Fibroblast of peridontal ligament (primary cell): ENCODE results near the gene CYP26C1.

Source experiments
- DNase-seq: peaks from one replicate; pipeline ENCODE4 v3.0.0-alpha.2; 2010; ENCODE audit errors: extremely low read depth

CYP26C1 gene, protein sequence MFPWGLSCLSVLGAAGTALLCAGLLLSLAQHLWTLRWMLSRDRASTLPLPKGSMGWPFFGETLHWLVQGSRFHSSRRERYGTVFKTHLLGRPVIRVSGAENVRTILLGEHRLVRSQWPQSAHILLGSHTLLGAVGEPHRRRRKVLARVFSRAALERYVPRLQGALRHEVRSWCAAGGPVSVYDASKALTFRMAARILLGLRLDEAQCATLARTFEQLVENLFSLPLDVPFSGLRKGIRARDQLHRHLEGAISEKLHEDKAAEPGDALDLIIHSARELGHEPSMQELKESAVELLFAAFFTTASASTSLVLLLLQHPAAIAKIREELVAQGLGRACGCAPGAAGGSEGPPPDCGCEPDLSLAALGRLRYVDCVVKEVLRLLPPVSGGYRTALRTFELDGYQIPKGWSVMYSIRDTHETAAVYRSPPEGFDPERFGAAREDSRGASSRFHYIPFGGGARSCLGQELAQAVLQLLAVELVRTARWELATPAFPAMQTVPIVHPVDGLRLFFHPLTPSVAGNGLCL

DNA sequence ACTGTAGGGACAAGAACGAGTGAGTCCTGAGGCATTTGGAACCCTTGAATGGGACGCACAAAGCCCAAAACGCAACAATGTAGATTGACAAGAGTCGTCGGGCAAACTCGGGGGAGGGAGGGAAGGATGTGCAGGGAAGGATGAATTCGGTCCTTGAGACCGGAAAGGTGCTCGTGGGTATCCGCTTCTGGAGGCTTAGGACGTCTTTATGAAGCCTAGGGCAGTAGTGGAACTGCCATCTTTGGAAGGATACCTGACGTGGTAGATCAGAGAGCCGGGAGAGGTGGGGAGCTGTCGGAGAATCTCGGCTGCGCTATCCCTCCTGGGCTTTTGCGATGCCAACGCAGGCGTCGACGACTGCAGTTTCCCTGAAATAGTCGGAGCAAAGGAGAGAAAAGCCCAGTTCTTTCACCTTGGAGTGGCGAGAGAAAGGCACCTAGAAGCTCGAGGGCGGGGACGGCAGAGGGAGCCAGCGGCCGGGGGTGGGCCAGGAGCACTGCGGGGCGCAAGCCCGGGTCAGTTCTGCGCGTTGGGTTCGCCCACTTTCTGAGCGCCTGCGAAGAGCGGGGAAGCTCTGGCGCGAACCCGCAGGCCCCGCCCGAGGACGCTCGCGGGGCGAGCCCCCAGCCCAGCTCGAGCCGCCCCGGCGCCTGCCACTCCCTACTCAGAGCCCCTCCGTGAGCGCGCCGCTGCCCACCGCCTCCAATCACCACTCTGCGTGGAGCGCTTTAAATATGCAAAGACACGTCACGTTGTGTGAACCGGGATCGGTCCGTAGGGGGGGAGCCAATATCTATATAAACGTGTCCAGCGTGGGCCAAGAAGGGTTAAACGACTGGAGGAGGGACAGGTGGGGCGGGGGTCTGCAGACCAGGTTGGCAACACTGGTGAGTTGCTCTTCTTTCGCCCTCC lies at the start of gene CYP26C1:
Gene CYP26C1 (plus strand): TSS at position 824 of the 912 bp plus-strand sequence. CDS start 466 bp downstream, outside the sequence.
- no peak for DNase-seq

DNA sequence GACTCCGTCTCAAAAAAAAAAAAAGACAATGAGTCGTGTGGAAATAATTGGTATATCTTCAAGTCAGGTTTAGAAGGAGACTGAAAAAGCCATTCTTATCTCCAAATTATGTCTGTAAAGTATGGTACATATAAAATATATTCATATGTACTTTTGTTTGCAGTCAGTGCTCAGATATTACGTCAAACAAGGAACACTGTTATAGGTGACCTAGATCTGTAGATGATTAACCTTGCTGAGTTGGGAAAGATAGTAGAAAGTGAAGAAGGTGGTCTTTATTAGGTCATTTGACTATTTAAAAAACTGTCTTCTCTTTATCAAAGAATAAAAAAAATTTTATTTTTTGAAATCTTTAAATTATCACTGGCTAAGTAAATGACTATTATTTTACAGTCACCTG lies 44.9 kb upstream of the CYP26C1 start:
- no peak for DNase-seq

DNA sequence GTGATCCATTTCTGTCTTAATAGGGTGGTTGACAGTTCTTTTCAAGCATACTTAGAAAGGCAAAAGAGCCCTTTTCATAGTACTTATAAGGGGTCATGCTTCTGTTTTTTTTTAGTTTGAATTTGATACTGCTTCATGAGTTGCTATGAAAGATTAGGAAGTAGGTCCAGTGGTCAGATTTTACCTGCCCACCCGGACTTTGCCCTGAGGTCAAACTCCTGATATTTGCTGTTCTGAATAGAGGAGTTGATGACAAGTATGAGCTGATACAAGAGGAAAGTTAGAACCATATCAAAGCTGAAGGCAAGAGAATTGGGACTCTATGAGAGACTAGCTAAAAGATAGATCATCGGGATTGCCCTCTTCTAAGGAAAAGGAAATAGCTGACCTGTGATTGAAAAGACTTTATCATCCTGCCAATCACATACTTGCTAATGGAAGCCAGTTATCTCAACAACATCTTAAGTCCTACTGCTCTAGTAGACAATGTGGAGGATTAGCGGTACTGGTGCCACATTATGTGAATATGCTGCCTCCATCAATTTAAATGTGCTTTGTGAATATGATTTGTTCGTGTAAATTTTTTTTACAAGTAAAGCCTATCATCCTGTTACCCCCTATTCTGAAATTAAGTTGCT lies 37.5 kb upstream of the CYP26C1 start:
- DNase-seq, result no peak

DNA sequence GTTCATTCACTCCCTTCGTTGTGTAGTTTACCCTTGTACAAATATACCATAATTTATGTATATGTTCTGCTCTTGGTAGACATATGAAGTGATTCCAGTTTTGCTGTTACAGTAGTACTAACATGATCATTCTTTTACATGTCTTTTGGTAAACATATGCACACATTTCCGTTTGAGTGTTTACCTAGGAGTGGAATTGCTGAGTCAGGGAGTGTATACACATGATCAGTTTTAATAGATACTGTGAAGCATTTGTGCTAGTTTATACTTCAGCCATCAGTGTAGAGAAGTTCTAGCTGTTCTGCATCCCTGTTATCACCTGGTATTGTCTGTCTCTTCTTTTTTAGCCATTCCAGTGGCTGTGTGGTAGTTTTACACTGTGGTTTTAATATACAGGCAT lies 34.5 kb upstream of the CYP26C1 start:
- no peak for DNase-seq

DNA sequence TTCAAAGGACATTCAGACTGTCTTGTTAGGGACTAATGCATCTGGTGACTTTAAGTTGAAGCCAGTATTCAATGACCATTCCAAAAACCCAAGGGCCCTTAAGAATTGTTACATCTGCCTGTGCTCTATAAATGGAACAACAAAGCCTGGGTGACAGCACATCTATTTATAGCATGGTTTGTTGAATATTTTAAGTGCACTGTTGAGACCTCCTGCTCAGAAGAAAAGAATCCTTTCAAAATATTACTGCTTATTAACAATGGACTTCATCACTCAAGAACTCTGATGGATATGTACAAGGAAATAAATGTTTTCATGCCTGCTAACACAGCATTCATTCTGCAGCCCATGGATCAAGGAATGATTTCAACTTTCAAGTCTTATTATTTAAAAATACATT lies 33.1 kb upstream of the CYP26C1 start:
- no peak for DNase-seq

DNA sequence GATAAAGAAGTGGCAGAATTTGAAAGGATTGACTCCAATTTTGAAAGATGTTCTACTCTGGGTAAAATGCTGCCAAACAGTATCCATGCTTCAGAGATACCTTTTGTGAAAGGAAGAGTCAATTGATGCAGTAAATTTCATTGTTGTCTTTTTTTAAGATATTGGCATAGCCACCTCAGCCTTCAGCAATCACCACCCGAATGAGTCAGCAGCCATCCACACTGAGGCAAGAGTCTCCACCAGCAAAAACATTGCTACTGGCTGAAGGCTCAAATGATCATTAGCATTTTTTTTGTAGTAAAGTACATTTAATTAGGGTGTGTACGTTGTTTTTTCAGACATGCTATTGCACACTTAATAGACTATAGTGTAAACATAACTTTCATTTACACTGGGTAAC lies 31.7 kb upstream of the CYP26C1 start:
- peak; percentile 65 for DNase-seq

DNA sequence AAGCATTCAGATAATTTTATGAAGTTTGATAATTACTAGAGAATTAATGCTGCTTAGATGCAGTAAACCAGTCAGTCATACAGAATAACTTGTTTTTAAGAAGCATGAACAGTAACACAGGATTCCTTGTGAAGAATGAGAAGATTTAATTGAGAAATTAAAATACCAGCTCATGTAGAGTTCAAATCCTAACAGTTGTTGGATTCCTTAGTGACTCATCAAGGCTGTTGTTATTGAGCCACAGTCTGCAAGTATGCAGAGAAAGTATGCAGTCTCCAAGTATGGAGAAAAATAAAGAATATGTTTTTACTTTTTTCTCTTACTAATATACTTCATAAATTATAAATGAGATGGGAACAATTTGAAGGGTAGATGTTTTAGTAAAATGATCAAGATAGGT lies 30.2 kb upstream of the CYP26C1 start:
- DNase-seq, result peak; percentile 83

DNA sequence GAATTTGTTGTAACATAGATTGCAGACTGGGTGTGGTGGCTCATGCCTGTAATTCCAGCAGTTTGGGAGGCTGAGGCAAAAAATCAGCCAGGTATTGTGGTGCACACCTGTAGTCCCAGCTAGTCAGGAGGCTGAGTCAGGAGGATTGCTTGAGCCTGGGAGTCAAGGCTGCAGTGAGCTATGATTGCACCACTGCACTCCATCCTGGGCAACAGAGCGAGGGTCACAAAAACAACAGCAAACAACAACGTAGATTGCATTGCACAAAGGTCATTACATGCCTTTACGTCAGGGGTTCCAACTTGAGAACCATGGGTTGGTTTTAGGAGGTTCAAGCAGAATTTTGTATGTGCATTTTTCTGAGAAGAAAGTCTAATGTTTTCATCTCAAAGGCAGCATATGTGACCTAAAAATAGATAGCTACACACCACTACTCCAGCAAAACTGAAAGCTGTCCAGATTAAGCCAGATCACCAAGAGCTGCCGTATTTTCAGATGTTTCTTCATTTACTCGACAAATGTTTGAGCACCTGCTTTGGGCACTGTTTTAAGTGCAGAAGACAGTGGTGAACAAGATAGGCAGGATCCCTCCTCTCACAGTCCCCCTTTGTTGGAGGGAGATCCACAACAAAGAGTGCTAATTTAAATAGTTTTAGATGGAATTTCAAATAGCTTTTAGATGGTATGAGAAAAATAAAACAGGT lies 28.3 kb upstream of the CYP26C1 start:
- DNase-seq, result peak; percentile 44

DNA sequence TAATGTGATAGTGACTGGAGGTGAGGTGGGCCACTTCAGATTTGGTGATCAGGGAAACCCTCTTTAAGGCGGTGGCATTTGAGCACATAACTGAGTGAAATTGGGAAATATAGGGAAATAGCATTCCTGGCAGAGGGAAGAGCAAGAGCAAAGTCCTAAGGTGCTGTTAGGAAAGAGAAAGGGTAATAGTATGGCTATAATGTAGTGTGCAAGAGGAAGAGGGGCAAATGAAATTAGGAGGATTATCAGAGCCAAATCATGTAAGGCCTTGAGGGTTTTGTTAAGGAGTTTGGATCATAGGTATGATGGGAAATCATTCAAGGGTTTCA lies 27.8 kb upstream of the CYP26C1 start:
- no peak for DNase-seq

DNA sequence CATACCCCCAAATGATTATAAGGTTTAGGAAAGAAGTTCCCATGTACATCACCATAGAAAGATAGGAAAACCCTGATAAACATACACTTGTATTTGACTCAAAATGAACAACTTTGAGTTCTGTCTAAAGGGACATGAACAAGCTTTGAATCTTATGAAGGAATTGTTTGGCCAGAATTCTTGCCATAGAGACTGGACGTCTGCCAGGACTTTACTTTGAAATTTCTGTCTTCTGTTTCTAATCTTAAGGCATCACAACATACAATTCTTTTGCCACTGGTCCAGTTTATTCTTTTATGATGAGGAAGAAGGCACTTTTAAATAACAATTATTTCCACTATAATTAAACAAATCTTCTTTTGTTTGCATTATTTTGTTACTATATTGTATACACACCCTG lies 26.2 kb upstream of the CYP26C1 start:
- peak; percentile 81 for DNase-seq

DNA sequence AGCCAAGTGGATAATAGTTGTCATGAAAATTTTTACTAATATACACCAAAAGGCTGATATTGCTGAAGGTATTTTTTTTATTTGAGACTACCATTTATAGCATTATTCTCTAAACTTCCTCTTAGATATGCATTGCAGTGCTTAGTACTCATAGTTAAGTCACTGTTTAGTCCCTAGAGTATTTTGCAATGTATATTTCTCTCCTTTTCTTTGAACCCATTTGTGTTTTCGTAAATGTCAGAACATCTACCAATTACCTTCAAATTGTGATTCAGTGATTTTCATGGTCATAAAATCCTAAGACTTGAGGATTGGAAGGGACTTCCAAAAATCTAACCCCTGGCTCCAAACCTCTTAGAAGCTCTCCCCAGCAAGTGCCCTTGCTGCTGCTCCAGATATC lies 21.5 kb upstream of the CYP26C1 start:
- peak; percentile 48 for DNase-seq

DNA sequence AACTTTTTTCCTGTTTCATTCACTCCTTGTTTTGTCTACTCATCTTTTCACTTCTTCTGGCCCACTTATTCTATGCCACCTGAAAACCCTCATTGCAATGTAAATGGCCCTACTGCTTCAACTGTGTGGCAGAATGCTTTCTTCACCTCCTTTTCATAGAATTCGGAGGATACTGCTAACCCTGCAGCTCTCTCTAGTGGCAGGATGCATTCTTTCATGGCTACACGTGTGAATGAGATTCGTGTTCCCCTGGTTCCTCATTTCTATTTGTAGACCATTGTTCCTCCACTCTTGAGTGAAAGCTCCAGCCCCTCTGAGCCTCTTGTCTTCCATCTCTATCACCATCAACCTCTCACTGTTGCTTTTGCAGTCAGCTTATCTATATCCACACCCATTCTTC lies 20.9 kb upstream of the CYP26C1 start:
- DNase-seq, result peak; percentile 71

DNA sequence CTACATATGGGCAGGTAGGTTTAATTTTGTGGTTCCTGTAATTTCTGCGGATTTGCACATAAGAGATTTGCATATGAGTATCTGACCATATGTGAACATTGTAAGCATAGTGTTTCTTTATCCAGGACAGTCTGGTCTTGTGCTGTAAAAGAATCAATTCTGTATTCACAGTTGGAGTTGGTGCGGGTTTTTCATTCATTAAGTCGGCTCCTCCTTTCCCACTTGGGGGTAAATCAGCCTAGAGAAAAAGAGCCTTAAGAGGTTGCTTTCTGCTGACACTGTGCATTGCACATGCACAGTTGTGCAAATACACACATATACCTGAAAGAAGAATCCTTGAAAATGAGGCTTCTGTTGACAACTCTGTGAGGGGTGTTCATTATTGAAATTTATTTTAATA lies 6.1 kb upstream of the CYP26C1 start:
- DNase-seq, result no peak

DNA sequence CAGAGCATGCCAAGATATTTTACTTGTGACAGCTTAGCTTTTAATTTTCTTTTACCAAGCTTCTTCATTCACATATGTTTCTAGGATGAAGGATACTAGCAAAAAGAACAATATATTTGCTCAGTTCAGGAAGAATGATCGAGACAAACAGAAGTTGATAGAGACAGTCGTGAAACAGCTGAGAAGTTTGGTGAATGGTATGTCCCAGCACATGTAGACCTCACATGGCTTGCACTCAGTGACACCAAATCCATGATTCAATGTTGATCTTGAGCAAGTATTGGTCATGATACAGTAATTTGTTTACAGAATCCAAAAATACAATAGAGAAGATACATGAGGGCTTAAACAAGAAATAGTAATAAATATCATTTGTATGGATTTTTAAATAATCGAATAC lies 2.5 kb upstream of the CYP26C1 start:
- DNase-seq, result no peak

DNA sequence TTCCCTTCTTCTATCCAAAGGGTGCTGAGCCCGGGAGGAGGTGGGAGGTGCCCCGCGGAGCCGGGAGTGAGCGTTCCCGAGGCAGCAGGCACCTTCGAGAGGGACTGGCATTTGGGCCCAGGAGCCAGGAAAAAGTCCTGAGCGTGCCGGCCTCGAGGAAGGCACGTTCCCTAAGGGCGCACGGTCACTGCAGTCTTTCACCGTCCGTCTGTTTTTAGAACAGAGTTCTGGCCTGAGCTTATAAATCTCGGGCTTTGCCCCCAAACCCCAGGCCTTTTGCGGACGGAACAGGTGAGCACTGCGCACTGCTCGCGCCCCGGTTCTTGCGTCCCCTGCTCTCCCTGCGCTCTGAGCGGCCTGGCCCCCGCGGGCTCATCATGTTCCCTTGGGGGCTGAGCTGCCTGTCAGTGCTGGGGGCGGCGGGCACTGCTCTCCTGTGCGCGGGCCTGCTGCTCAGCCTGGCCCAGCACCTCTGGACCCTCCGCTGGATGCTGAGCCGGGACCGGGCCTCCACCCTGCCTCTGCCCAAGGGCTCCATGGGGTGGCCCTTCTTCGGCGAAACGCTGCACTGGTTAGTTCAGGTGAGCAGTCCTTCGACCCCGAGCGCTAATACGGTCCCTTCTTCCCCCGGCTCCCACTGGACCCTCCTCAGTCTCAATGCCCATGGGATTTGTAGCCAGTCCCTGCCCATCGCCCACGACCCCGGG lies 442 bp downstream of the CYP26C1 start:
- DNase-seq, result no peak

DNA sequence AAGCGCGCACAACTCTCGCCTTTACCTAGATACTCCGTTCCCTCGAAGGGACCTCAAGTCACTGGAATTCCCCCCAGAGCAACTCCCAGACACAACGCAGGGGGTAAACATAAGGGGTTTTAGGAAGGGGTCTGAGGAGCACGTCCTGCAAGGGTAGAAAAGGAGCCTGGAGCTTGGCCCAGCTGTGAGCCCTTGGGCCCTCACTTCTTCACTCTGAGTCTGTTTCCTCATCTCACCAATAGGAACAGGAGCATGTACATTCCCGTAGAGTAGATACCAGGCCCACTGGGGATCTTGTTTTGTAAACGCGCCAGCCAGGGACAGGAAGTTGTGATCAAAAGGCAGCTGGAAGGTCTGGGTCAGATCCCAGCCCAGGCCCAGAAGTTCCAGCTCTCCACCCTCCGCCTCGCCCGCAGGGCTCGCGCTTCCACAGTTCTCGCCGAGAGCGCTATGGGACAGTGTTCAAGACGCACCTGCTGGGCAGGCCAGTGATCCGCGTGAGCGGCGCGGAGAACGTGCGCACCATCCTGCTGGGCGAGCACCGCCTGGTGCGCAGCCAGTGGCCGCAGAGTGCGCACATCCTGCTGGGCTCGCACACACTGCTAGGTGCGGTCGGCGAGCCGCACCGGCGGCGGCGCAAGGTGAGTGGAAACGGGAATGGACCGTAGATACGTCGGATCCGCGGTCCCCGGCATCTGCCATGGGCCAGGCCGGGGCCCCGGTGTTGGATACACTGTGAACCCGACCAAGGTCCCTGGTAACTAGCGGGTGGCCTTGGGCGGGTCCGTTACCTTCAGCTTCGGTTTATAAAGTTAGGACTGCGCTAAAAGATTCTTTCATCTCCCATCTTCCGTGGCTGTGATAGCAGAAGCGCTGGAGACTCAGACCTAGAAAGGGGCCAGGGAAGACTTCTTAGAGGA lies 1.3 kb downstream of the CYP26C1 start:
- DNase-seq, result no peak

DNA sequence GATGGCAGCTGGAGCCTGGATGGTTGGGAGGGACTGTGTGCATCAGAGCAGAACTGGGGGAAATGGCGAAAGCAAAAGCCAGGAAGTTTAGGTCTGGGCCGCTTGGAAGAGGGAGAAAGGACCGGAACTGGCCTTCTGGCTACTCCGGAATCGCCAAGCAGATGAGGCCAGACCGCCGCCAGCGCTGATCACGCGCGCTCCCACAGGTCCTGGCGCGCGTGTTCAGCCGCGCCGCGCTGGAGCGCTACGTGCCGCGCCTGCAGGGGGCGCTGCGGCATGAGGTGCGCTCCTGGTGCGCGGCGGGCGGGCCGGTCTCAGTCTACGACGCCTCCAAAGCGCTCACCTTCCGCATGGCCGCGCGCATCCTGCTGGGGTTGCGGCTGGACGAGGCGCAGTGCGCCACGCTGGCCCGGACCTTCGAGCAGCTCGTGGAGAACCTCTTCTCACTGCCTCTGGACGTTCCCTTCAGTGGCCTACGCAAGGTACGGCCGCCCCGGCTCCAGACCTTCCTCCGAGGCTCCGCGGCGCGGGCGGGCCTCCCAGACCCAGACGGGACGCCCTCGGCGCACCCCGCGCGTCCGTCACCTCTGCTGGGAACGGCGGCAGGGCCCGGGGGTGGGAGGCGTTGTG lies 2.0 kb downstream of the CYP26C1 start:
- peak; percentile 23 for DNase-seq

DNA sequence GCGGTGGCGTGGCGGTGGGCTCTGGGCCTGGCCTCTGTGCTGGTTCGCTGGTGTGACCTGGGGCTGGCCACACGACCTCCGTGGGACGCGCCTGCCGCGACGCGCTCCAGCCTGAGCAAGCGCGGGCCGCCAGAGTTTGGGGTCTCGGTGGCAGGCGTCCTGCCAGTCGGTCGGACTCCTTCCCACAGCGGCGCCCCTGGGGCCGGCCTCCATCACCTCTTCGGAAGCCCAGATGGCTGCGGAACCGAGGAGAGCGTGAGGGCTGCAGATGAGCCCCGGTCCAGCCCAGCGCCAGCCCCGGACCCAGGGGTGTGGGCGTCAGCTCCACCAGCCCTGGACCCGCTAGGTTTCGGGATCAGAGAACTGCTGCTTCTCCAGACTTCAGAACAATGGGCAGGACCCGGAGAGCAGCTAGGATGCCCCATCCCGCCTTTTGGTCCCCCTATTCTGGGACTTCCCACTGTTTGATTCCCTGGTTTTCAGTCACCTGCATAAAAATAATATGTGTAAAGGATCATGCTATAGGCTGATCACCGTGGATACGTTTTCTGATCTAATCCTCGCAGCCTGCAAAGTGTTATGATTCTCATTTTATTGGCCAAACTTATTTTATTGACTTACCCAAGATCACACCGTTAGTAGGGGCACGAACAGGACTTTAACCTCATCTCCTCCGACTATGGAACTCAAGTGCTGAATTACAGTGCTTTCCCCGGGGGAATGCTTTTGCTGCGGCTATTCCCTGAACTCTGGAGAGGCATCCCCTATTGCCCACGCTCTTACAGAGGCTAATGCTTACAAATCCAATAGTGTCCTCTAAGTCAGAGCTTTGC lies 2.8 kb downstream of the CYP26C1 start:
- DNase-seq, result no peak
